Nephron progenitor cell (in vitro differentiated cells): Measurements from ENCODE around the gene PPP6C.
A peak's percentile ranks its signal among the peaks of the same experiment; 100 is the strongest.
"Not testable (repeated sequence)": the region's sequence is repeated elsewhere in the genome, so short reads cannot be mapped to it uniquely, and the experiment has no call there.

Source experiments
- DNase-seq: peaks from one replicate; pipeline ENCODE4 v3.0.0; 2021
- H3K27ac Mint-ChIP-seq: 2 replicates; pipeline ENCODE4 v1.8.0; 2021; ENCODE audit warnings: mild to moderate bottlenecking, moderate library complexity, mixed read lengths
- H3K27me3 Mint-ChIP-seq: 2 replicates; pipeline ENCODE4 v1.8.0; 2021; ENCODE audit warnings: mild to moderate bottlenecking, low read depth, mixed read lengths; ENCODE audit not compliant: poor library complexity
- H3K36me3 Mint-ChIP-seq: 2 replicates; pipeline ENCODE4 v1.8.0; 2021; ENCODE audit warnings: low read depth, mixed read lengths
- H3K4me1 Mint-ChIP-seq: 2 replicates; pipeline ENCODE4 v1.8.0; 2021; ENCODE audit warnings: mixed read lengths
- H3K4me3 Mint-ChIP-seq: 2 replicates; pipeline ENCODE4 v1.8.0; 2021; ENCODE audit warnings: mild to moderate bottlenecking, moderate library complexity, mixed read lengths
- H3K9me3 Mint-ChIP-seq: 2 replicates; pipeline ENCODE4 v1.8.0; 2021; ENCODE audit warnings: mild to moderate bottlenecking, moderate library complexity, mixed read lengths
- CTCF ChIP-seq: fragments of 200-600 bp; sonication (generic); IDR thresholded peaks from 2 replicates; pipeline ENCODE4 v1.5.0; 2021; ENCODE audit warnings: antibody characterized with exemption

PPP6C gene

GRCh38 chr9:125233678-125234077 lies 44.1 kb upstream of the PPP6C start:
- Mint-ChIP-seq H3K9me3 (no peaks in the 10 kb centered on the region), H3K36me3 (peaks cover 59% of the 10 kb centered on the region), H3K27me3 (no peaks in the 10 kb centered on the region), H3K27ac (no peak overlapping the region), H3K4me3 (no peak overlapping the region), H3K4me1 (peaks cover 35% of the 10 kb centered on the region)
- no peak for DNase-seq
- no peak for TF ChIP-seq CTCF

- Mint-ChIP-seq H3K36me3 (peaks cover 19% of the 10 kb centered on the region), H3K27ac (no peak overlapping the region), H3K4me1 (no peaks in the 10 kb centered on the region), H3K4me3 (no peak overlapping the region), H3K27me3 (no peaks in the 10 kb centered on the region), H3K9me3 (no peaks in the 10 kb centered on the region)
- DNase-seq, result no peak
- no peak for TF ChIP-seq CTCF
Measured at GRCh38 chr9:125227761-125228160, 38.2 kb upstream of the PPP6C start.

- H3K36me3 Mint-ChIP-seq, result peaks cover 27% of the 10 kb centered on the region
- H3K27ac Mint-ChIP-seq, H3K4me3 Mint-ChIP-seq, DNase-seq, H3K9me3 Mint-ChIP-seq, H3K4me1 Mint-ChIP-seq, H3K27me3 Mint-ChIP-seq: not testable (repeated sequence)
Measured at GRCh38 chr9:125224858-125225257, 35.3 kb upstream of the PPP6C start.

GRCh38 chr9:125218621-125219020 lies 29.0 kb upstream of the PPP6C start:
- no peak overlapping the region for H3K4me3 Mint-ChIP-seq
- TF ChIP-seq CTCF, result no peak
- peak overlapping the region; percentile 66 for H3K27ac Mint-ChIP-seq
- H3K4me1 Mint-ChIP-seq, result no peaks in the 10 kb centered on the region
- no peaks in the 10 kb centered on the region for H3K27me3 Mint-ChIP-seq
- peaks cover 50% of the 10 kb centered on the region for H3K36me3 Mint-ChIP-seq
- H3K9me3 Mint-ChIP-seq, result no peaks in the 10 kb centered on the region
- no peak for DNase-seq

- no peak overlapping the region for H3K4me3 Mint-ChIP-seq
- H3K9me3 Mint-ChIP-seq, result no peaks in the 10 kb centered on the region
- peaks cover 56% of the 10 kb centered on the region for H3K36me3 Mint-ChIP-seq
- no peaks in the 10 kb centered on the region for H3K27me3 Mint-ChIP-seq
- no peaks in the 10 kb centered on the region for H3K4me1 Mint-ChIP-seq
- TF ChIP-seq CTCF, result no peak
- no peak for DNase-seq
- peak overlapping the region; percentile 62 for H3K27ac Mint-ChIP-seq
Measured at GRCh38 chr9:125214186-125214585, 24.6 kb upstream of the PPP6C start.

- H3K27me3 Mint-ChIP-seq, result no peaks in the 10 kb centered on the region
- peak overlapping the region; percentile 17 for H3K27ac Mint-ChIP-seq
- no peak for DNase-seq
- no peaks in the 10 kb centered on the region for H3K9me3 Mint-ChIP-seq
- no peak for TF ChIP-seq CTCF
- H3K4me1 Mint-ChIP-seq, result peaks cover 17% of the 10 kb centered on the region
- H3K36me3 Mint-ChIP-seq, result peaks cover 43% of the 10 kb centered on the region
- no peak overlapping the region for H3K4me3 Mint-ChIP-seq
Measured at GRCh38 chr9:125204477-125204876, 14.9 kb upstream of the PPP6C start.
